ENCODE data around the gene TRDMT1.

- TF ChIP-seq POLR2A (IDR thresholded peaks at IDR 0.05) (no peak), CTCF (IDR thresholded peaks at IDR 0.05) (no peak)
These were observed 15.6 kb downstream of the TRDMT1 start for GRCh38 chr10:17185873-17186272.

Measured in thyroid gland (tissue), 4 donors.